ENCODE results near the gene C5orf46.

GRCh38 chr5:147913786-147914185, 7.4 kb upstream of the C5orf46 start:
- TF ChIP-seq GATA3 (IDR thresholded peaks at IDR 0.05; ENCODE audit: low read depth, low read length) (no peak), GATA2 (IDR thresholded peaks at IDR 0.05; ENCODE audit: low read depth, low read length) (no peak)
